ENCODE results near the gene MAST4. TPM values are rescaled to one million over a fixed set of nuclear protein-coding genes. Genes with fewer than 3 reads are reported as not detected.

MAST4 gene
- polyA plus RNA-seq, 1 experiment, result 11.6 TPM

DNA sequence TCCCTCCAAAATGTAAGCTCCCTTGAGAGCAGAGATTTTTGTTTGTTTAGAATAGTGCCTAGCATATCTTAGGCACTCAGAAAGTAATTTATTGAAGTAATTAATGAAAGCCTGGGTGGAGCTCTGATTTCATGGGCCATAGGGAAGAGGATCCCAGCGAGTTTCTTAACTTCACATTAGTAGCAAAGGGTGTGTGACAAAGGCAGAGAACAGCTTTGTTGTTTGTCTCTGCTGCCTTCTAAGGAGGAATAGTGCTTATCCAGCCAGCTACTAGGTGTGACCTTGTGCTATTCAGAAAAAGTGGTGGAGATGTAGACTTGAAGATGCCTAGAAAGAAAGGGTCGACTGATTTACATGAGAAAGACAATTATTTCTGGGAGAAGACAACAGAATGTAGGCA is 451.4 kb downstream of the MAST4 start:
- TF ChIP-seq, protein P1, sequence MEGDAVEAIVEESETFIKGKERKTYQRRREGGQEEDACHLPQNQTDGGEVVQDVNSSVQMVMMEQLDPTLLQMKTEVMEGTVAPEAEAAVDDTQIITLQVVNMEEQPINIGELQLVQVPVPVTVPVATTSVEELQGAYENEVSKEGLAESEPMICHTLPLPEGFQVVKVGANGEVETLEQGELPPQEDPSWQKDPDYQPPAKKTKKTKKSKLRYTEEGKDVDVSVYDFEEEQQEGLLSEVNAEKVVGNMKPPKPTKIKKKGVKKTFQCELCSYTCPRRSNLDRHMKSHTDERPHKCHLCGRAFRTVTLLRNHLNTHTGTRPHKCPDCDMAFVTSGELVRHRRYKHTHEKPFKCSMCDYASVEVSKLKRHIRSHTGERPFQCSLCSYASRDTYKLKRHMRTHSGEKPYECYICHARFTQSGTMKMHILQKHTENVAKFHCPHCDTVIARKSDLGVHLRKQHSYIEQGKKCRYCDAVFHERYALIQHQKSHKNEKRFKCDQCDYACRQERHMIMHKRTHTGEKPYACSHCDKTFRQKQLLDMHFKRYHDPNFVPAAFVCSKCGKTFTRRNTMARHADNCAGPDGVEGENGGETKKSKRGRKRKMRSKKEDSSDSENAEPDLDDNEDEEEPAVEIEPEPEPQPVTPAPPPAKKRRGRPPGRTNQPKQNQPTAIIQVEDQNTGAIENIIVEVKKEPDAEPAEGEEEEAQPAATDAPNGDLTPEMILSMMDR (IDR thresholded peaks at IDR 0.05; ENCODE audit: low read depth, low read length), result no peak
- H3K27ac ChIP-seq (ENCODE audit: low read depth, low read length), result no peak overlapping the region
- no peaks in the 10 kb centered on the region for H3K9me3 ChIP-seq (ENCODE audit: control insufficient read depth, insufficient read depth, low read length)
- CTCF ChIA-PET, result interaction anchor here (0.9 to 1.0 kb wide), 2 partner anchors 11 to 102 kb away, joined by 3 to 5 read pairs; no protein-coding TSS in a partner anchor
- POLR2A ChIA-PET, result no interaction called here
- H3K4me3 ChIP-seq (ENCODE audit: low read depth, low read length), result no peak overlapping the region
- H3K27me3 ChIP-seq (ENCODE audit: control insufficient read depth, insufficient read depth, low read length), result no peaks in the 10 kb centered on the region
- DNase-seq (ENCODE audit: low read depth, low spot score), result no peak

DNA sequence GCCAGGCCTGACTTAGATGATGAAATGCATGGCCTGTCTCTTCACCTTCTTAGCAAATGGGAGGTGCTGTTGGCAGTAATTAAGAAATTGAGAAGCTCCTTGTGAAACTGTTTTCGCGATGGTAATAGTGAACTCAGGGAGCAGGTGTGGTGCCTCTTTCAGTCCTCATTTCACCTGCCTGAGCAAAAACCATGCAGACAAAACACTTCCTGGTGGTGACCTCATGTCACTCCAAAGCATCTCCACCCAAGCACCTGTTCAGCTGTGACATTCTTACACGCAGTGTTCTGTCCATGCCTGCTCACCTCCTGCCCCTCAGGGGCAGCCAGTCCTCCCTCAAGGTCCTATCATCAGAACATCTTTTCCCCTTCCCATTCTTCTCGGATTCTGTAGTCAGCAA is 453.9 kb downstream of the MAST4 start:
- Histone ChIP-seq H3K9me3 (ENCODE audit: control insufficient read depth, insufficient read depth, low read length) (no peaks in the 10 kb centered on the region), H3K27me3 (ENCODE audit: control insufficient read depth, insufficient read depth, low read length) (no peaks in the 10 kb centered on the region), H3K27ac (ENCODE audit: low read depth, low read length) (no peak overlapping the region), H3K4me3 (ENCODE audit: low read depth, low read length) (no peak overlapping the region)
- TF ChIP-seq, protein P1 (IDR thresholded peaks at IDR 0.05; ENCODE audit: low read depth, low read length), result no peak
- ChIA-PET CTCF (interaction anchor here (1.4 kb wide), 1 partner anchor 159 kb away, joined by 3 read pairs; no protein-coding TSS in a partner anchor), POLR2A (no interaction called here)
- no peak for DNase-seq (ENCODE audit: low read depth, low spot score)

DNA sequence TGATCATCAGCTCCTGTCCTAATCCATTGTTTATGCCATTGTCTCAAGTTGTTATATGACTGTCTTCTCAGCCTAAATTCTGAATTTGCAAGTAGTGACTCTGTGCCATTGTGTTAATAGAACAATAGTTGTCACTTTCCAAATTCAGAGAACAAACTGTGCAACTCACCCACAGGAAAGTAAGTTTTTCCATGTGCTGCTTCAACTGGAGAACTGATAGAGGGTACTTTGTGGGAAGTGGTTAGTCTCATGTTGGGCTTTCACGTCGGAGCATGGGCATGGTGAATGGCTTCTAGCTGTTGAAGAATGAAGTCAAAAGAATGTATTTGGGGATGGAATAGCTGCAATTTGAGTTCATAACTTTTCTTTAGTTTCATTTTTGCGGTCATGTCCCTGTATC is 454.4 kb downstream of the MAST4 start:
- TF ChIP-seq, protein P1 (IDR thresholded peaks at IDR 0.05; ENCODE audit: low read depth, low read length), result no peak
- ChIA-PET POLR2A (no interaction called here), CTCF (interaction anchor here (1.0 to 1.4 kb wide), 2 partner anchors 28 to 159 kb away, joined by 3 read pairs; no protein-coding TSS in a partner anchor)
- no peak overlapping the region for H3K4me3 ChIP-seq (ENCODE audit: low read depth, low read length)
- no peak overlapping the region for H3K27ac ChIP-seq (ENCODE audit: low read depth, low read length)
- DNase-seq (ENCODE audit: low read depth, low spot score), result no peak
- H3K27me3 ChIP-seq (ENCODE audit: control insufficient read depth, insufficient read depth, low read length), result no peaks in the 10 kb centered on the region
- no peaks in the 10 kb centered on the region for H3K9me3 ChIP-seq (ENCODE audit: control insufficient read depth, insufficient read depth, low read length)

DNA sequence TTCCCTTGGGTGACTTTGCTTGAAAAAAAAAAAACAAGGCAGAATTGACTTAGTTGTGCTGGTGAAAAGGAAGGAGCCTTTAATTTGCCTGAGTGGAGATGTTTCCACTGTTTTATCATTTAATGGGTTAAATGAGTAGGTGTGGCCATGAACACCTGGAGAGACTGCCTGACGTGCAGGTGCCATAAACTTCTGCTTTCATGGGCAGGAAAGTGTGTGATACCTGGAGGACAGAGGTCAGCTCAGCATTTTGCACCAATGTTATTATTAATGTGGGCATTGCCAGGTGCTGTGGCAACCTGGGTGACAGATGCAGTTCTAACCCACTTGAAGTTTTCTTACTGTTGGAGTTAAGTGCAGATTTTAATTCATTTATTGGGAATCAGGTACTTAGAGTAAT is 455.0 kb downstream of the MAST4 start:
- DNase-seq (ENCODE audit: low read depth, low spot score), result no peak
- Histone ChIP-seq H3K9me3 (ENCODE audit: control insufficient read depth, insufficient read depth, low read length) (no peaks in the 10 kb centered on the region), H3K27me3 (ENCODE audit: control insufficient read depth, insufficient read depth, low read length) (no peaks in the 10 kb centered on the region), H3K27ac (ENCODE audit: low read depth, low read length) (no peak overlapping the region), H3K4me3 (ENCODE audit: low read depth, low read length) (no peak overlapping the region)
- ChIA-PET POLR2A (interaction anchor here (0.6 kb wide), 1 partner anchor 91 kb away, joined by 4 read pairs; no protein-coding TSS in a partner anchor), CTCF (interaction anchor here (1.0 kb wide), 1 partner anchor 29 kb away, joined by 3 read pairs; no protein-coding TSS in a partner anchor)
- TF ChIP-seq, protein P1 (IDR thresholded peaks at IDR 0.05; ENCODE audit: low read depth, low read length), result no peak

DNA sequence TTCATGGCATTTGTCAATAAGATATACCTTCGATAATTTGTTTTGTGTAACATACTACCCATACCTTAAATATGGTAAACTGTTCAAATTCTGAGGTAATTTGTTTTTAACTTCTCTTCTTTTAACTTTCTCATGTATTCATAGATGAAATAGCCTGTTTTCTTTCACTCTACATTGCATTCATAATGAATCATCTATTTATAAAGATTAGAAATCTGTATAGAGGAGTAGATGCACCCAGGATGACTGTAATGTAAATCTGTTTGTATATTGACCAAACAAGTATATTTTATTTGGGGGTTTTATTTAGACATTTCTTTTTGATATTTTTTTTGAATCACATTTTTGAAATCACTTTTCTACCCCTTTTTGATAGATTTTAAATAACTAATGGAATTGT is 455.8 kb downstream of the MAST4 start:
- TF ChIP-seq, protein P1 (IDR thresholded peaks at IDR 0.05; ENCODE audit: low read depth, low read length), result no peak
- CTCF ChIA-PET, result no interaction called here
- no peak overlapping the region for H3K4me3 ChIP-seq (ENCODE audit: low read depth, low read length)
- H3K9me3 ChIP-seq (ENCODE audit: control insufficient read depth, insufficient read depth, low read length), result no peaks in the 10 kb centered on the region
- POLR2A ChIA-PET, result no interaction called here
- no peak for DNase-seq (ENCODE audit: low read depth, low spot score)
- H3K27me3 ChIP-seq (ENCODE audit: control insufficient read depth, insufficient read depth, low read length), result no peaks in the 10 kb centered on the region
- no peak overlapping the region for H3K27ac ChIP-seq (ENCODE audit: low read depth, low read length)
